ENCODE results near the gene GASK1A.

- TF ChIP-seq CTCF (IDR thresholded peaks at IDR 0.05; ENCODE audit: borderline replicate concordance, extremely low read depth, low read length, poor library complexity, severe bottlenecking): no peak
- no peak for TF ChIP-seq EZH2 (IDR thresholded peaks at IDR 0.05; ENCODE audit: borderline replicate concordance, low read depth, low read length, severe bottlenecking)
Observed at GRCh38 chr3:43015991-43016865, 37.1 kb downstream of the GASK1A start.
